Caco-2 (cell line): ENCODE results near the gene VAX1. TPM values are rescaled to one million over a fixed set of nuclear protein-coding genes. Genes with fewer than 3 reads are reported as not detected.

ENCODE experiments used
- BruUV-seq: library from RNA; stranded (reverse); fragments of 400-500 nt; replicated peaks from 2 replicates; lab custom pipeline; 2021; lab: Mats Ljungman, UMichigan
- CTCF ChIA-PET: fragments of 300-600 bp; sonication (Branson Sonifier 250); formaldehyde crosslinking; loops from one replicate; lab custom pipeline; 2022; ENCODE audit warnings: antibody characterized with exemption; lab: Charles Lee
- POLR2A ChIA-PET: fragments of 300-600 bp; sonication (Branson Sonifier 250); formaldehyde crosslinking; loops from one replicate; lab custom pipeline; 2022; ENCODE audit warnings: antibody characterized with exemption; lab: Charles Lee
- DNase-seq, 2 experiments: peaks; one replicate each; pipeline versions ENCODE4 v3.0.0 to v3.0.0-alpha.2; 2020 to 2022
- H3K27me3 ChIP-seq: replicated peaks from 2 replicates; pipeline ENCODE4 v1.6.0; 2011; ENCODE audit warnings: low read length; ENCODE audit not compliant: control insufficient read depth, insufficient read depth
- H3K36me3 ChIP-seq: 2 replicates; pipeline ENCODE4 v1.5.1; 2011; ENCODE audit warnings: low read length; ENCODE audit not compliant: control insufficient read depth, insufficient read depth
- H3K4me1 ChIP-seq: fragments of 250-450 bp; sonication (Bioruptor Pico); 2 replicates; pipeline ENCODE4 v1.5.1; 2020; ENCODE audit warnings: mild to moderate bottlenecking
- H3K4me3 ChIP-seq: 2 replicates; pipeline ENCODE4 v1.5.1; 2011; ENCODE audit warnings: low read depth, mild to moderate bottlenecking, control low read depth, low read length
- H3K9me3 ChIP-seq: fragments of 250-450 bp; sonication (Bioruptor Pico); 2 replicates; pipeline ENCODE4 v1.5.1; 2020; ENCODE audit warnings: mild to moderate bottlenecking, moderate library complexity
- H3K27ac Mint-ChIP-seq: one replicate; pipeline ENCODE4 v1.8.0; 2022; ENCODE audit warnings: mixed read lengths; ENCODE audit not compliant: unreplicated experiment
- H3K27me3 Mint-ChIP-seq: one replicate; pipeline ENCODE4 v1.8.0; 2022; ENCODE audit warnings: mixed read lengths; ENCODE audit not compliant: insufficient read depth, unreplicated experiment
- H3K36me3 Mint-ChIP-seq: one replicate; pipeline ENCODE4 v1.8.0; 2022; ENCODE audit warnings: mild to moderate bottlenecking, mixed read lengths; ENCODE audit not compliant: insufficient read depth, unreplicated experiment
- H3K4me1 Mint-ChIP-seq: one replicate; pipeline ENCODE4 v1.8.0; 2022; ENCODE audit warnings: low read depth, mixed read lengths; ENCODE audit not compliant: unreplicated experiment
- H3K4me3 Mint-ChIP-seq: one replicate; pipeline ENCODE4 v1.8.0; 2022; ENCODE audit warnings: mild to moderate bottlenecking, moderate library complexity, mixed read lengths; ENCODE audit not compliant: unreplicated experiment
- H3K9me3 Mint-ChIP-seq: one replicate; pipeline ENCODE4 v1.8.0; 2022; ENCODE audit warnings: mixed read lengths; ENCODE audit not compliant: unreplicated experiment
- CTCF ChIP-seq, 2 experiments: fragments of 200-600 bp in 1 of 2; IDR thresholded peaks; 1 replicate in 1 of 2; 2 replicates in 1 of 2; pipeline versions ENCODE4 v1.5.1 to v1.8.0; 2011 to 2022; ENCODE audit warnings: antibody characterized with exemption in 1 of 2, control low read depth in 1 of 2, inconsistent platforms in 1 of 2, low read depth in 1 of 2, low read length in 1 of 2, mild to moderate bottlenecking in 1 of 2, moderate library complexity in 1 of 2; ENCODE audit not compliant: insufficient read depth in 1 of 2, severe bottlenecking in 1 of 2, unreplicated experiment in 1 of 2
- intact Hi-C: fragments of 100-400 bp; cut with micrococcal nuclease; formaldehyde crosslinking; loops from one replicate; pipeline ENCODE4 v1.10.0; 2022; ENCODE audit not compliant: unreplicated experiment
- total RNA-seq: library from RNA; stranded (reverse); gene quantifications from 2 replicates; pipeline ENCODE4 v1.2.3, GENCODE V29; 2022

The VAX1 gene
- total RNA-seq, 1 experiment from 2014 or later, result not detected

- Histone ChIP-seq H3K9me3 (no peaks in the 10 kb centered on the region), H3K4me3 (peak overlapping the region; percentile 25), H3K27me3 (peaks cover 6% of the 10 kb centered on the region), H3K4me1 (peaks cover 18% of the 10 kb centered on the region), H3K36me3 (no peaks in the 10 kb centered on the region)
- intact Hi-C loops, result loop anchor here (10.0 kb wide), 1 partner anchor 159 kb away; the partner anchor contains the start of gene SHTN1
- TF ChIP-seq CTCF (IDR thresholded peaks at IDR 0.05; ENCODE audit: insufficient read depth in 1 of 2, low read depth in 1 of 2, low read length in 1 of 2, severe bottlenecking in 1 of 2, unreplicated experiment in 1 of 2), result peak in 1 of 2 experiments; percentile 34
- Mint-ChIP-seq H3K4me3 (peak overlapping the region; percentile 67), H3K4me1 (no peaks in the 10 kb centered on the region), H3K27me3 (peaks cover 38% of the 10 kb centered on the region), H3K27ac (no peak overlapping the region), H3K36me3 (no peaks in the 10 kb centered on the region), H3K9me3 (no peaks in the 10 kb centered on the region)
- no TSS peak for BruUV-seq
- POLR2A ChIA-PET, result no interaction called here
- peak in 1 of 2 experiments; percentile 36 for DNase-seq
- CTCF ChIA-PET, result interaction anchor here (0.6 kb wide), 1 partner anchor 149 kb away, joined by 3 read pairs; no protein-coding TSS in a partner anchor
These were observed 25.2 kb upstream of the VAX1 start for GRCh38 chr10:117163061-117163953.

GRCh38 chr10:117162093-117163060 is 24.3 kb upstream of the VAX1 start:
- no peaks in the 10 kb centered on the region for H3K9me3 ChIP-seq
- TF ChIP-seq CTCF (IDR thresholded peaks at IDR 0.05; ENCODE audit: insufficient read depth in 1 of 2, low read depth in 1 of 2, low read length in 1 of 2, severe bottlenecking in 1 of 2, unreplicated experiment in 1 of 2), result no peak
- intact Hi-C loops, result loop anchor here (10.0 kb wide), 1 partner anchor 158 kb away; the partner anchor contains the start of gene SHTN1
- peak overlapping the region; percentile 25 for H3K4me3 ChIP-seq
- no TSS peak for BruUV-seq
- no peaks in the 10 kb centered on the region for H3K36me3 ChIP-seq
- Mint-ChIP-seq H3K4me3 (peak overlapping the region; percentile 67), H3K27me3 (peaks cover 38% of the 10 kb centered on the region), H3K36me3 (no peaks in the 10 kb centered on the region), H3K4me1 (no peaks in the 10 kb centered on the region), H3K27ac (no peak overlapping the region), H3K9me3 (no peaks in the 10 kb centered on the region)
- CTCF ChIA-PET, result interaction anchor here (0.6 to 1.0 kb wide), 3 partner anchors 13 to 148 kb away, joined by 3 to 4 read pairs (median 3); no protein-coding TSS in a partner anchor
- DNase-seq, result no peak
- peaks cover 6% of the 10 kb centered on the region for H3K27me3 ChIP-seq
- POLR2A ChIA-PET, result no interaction called here
- H3K4me1 ChIP-seq, result peaks cover 18% of the 10 kb centered on the region
